ENCODE data around the gene DAPK1. TPM values are rescaled to one million over a fixed set of nuclear protein-coding genes. Genes with fewer than 3 reads are reported as not detected.
A peak's percentile ranks its signal among the peaks of the same experiment; 100 is the strongest.

Gene DAPK1
- polyA plus RNA-seq, 1 donor: 24.9 TPM

DNA sequence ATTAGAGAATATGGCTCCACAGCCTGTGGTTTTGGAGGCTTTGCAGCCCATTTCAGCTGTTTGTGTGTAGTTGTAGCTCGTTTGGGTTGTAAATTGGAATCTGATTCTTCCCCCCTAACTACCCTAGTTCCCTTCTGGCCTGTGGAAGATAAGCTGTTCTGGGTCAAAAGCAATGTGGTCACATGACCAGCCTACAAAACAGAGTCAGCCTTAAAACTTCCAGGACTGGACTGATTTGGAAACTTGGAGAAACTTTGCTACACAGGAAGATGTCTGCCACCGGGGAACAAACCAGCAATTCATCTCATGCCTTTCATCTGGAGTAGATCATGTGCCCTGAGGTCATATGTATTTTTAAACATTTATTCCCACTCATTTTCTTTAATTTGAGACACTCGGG is 83.8 kb downstream of the DAPK1 start:
- 57% methylated on average over 1 of the region's 3 CpGs for WGBS (ENCODE audit: insufficient coverage, low lambda C conversion rate)

DNA sequence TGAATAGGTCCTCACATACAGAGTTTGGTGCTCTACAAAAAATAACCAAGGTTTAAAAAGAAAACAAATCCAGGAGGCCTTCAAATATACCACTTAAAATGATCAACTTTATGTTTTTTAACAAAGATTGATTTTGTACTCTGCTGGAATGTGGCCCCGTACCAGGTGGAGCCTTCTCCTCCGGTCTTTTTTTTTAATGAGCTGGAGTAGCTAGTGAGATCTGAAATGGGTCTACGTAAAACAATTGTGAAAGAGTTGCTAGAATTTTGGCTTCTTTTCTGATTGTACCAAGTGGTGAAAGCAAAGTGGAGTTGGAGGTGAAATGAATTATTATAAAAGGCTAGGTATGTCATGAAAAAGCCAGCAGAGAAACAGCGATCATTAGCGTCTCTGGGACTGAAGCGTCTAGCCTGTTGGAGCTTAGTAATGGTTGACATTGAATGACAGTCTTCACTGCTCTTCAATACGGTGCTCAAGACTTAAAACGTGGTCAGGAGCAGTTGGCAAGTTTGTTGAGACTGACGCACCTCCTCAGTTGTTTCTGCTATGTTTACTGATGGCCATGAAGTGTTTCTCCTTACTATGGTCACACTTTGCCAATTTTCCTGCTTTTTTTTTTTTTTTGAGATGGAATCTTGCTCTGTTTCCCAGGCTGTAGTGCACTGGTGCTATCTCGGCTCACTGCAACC is 84.4 kb downstream of the DAPK1 start:
- 84% methylated on average over 5 of the region's 10 CpGs for WGBS (ENCODE audit: insufficient coverage, low lambda C conversion rate)
- DNase-seq: no peak
- peaks cover 3% of the 10 kb centered on the region for H3K4me1 ChIP-seq (ENCODE audit: control insufficient read depth, insufficient read depth, low read length)
- H3K27ac ChIP-seq (ENCODE audit: low read length): no peak overlapping the region
- no peaks in the 10 kb centered on the region for H3K36me3 ChIP-seq (ENCODE audit: control insufficient read depth, insufficient read depth, low read length)
- H3K9me3 ChIP-seq (ENCODE audit: control insufficient read depth, low read depth, low read length): no peaks in the 10 kb centered on the region
- H3K27me3 ChIP-seq (ENCODE audit: control insufficient read depth, insufficient read depth, low read length): no peaks in the 10 kb centered on the region
- H3K4me3 ChIP-seq (ENCODE audit: low read length): no peak overlapping the region

More for the DNA sequence above, 83.8 kb downstream of the DAPK1 start:
- no peak overlapping the region for H3K27ac ChIP-seq (ENCODE audit: low read length)
- no peaks in the 10 kb centered on the region for H3K27me3 ChIP-seq (ENCODE audit: control insufficient read depth, insufficient read depth, low read length)
- DNase-seq: peak in 1 of 2 donors; percentile 24
- peaks cover 3% of the 10 kb centered on the region for H3K4me1 ChIP-seq (ENCODE audit: control insufficient read depth, insufficient read depth, low read length)
- no peak overlapping the region for H3K4me3 ChIP-seq (ENCODE audit: low read length)
- no peaks in the 10 kb centered on the region for H3K9me3 ChIP-seq (ENCODE audit: control insufficient read depth, low read depth, low read length)
- H3K36me3 ChIP-seq (ENCODE audit: control insufficient read depth, insufficient read depth, low read length): no peaks in the 10 kb centered on the region

DNA sequence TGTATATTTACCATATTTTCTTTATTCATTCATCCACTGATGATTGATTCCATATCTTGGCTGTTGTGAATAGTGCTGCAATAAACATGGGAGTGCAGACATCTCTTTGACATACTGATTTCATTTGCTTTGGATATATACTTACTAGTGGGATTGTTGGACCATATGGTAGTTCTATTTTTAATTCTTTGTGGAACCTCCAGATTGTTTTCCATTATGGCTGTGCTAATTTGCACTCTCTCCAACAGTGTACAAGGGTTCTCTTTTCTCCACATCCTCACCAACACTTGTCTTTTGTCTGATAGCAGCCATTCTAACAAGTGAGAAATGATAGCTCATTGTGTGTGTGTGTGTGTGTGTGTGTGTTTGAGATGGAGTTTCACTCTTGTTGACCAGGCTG is 86.7 kb downstream of the DAPK1 start:
- no peaks in the 10 kb centered on the region for H3K9me3 ChIP-seq (ENCODE audit: control insufficient read depth, low read depth, low read length)
- H3K27me3 ChIP-seq (ENCODE audit: control insufficient read depth, insufficient read depth, low read length): no peaks in the 10 kb centered on the region
- H3K4me3 ChIP-seq (ENCODE audit: low read length): no peak overlapping the region
- H3K36me3 ChIP-seq (ENCODE audit: control insufficient read depth, insufficient read depth, low read length): no peaks in the 10 kb centered on the region
- H3K27ac ChIP-seq (ENCODE audit: low read length): no peak overlapping the region
- DNase-seq: no peak
- peaks cover 3% of the 10 kb centered on the region for H3K4me1 ChIP-seq (ENCODE audit: control insufficient read depth, insufficient read depth, low read length)

DNA sequence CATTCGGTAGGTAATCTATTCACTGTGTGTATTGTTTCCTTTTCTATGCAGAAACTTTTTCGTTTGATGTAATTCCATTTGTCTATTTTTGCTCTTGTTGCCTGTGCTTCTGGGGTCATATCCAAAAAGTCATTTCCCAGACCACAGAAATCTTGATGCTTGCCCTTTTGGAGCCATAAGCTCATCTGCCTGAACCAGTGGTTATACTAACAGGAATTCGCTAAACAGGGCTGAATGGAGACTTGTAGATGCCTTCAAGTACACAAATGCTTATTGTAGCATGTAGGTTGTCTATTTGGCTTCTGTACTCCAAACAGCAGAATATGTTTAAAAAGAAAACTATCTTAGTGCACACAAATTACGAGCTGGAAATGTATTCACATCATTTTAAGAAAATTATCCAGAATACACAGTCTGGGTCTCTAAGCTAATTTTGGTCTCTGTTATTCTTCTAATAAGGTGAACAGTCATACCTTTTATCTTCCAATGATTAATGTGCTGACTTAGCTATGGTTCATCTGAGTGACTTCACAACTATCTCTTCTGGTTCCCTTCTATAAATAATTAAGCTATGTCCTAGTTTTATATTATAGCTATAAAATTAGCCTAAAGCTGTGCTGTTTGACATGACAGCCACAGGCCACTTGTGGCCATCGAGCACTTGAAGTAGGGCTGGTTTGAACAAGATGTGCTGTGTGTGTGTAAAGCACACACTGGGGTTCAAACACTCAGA is 87.6 kb downstream of the DAPK1 start:
- Histone ChIP-seq H3K27me3 (ENCODE audit: control insufficient read depth, insufficient read depth, low read length) (no peaks in the 10 kb centered on the region), H3K9me3 (ENCODE audit: control insufficient read depth, low read depth, low read length) (no peaks in the 10 kb centered on the region), H3K27ac (ENCODE audit: low read length) (no peak overlapping the region), H3K4me3 (ENCODE audit: low read length) (no peak overlapping the region), H3K4me1 (ENCODE audit: control insufficient read depth, insufficient read depth, low read length) (peaks cover 3% of the 10 kb centered on the region), H3K36me3 (ENCODE audit: control insufficient read depth, insufficient read depth, low read length) (no peaks in the 10 kb centered on the region)
- DNase-seq: no peak
- 95% methylated on average over 2 of the region's 5 CpGs for WGBS (ENCODE audit: insufficient coverage, low lambda C conversion rate)

DNA sequence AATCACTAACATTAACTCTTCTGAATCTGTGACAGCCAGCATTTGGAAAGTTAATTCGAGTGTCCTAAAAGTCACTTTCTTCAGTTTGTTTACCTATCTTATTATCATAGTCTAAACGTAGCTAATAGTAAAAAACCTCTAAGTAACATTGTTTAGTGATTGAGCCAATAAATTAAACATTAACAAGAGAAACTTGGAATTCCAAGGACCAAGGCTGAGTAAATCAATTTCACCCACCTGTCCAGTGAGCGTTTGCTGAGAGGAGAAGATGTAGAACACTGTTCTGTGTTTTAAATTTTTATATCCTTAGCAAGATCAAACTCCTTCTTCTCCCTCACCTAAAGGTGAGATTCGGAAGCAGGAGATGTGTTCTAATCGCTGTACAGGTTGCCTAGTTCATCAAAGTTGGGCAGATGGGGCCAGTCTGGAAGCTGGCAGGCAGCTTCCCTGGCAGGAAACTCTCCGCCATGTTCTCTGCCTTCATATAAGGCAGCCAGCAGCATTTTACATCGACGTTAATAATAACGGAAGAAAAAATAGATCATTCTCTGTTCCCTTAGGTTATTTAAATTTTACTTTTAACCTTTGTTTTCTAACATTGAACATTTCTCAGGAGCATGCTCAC is 89.2 kb downstream of the DAPK1 start:
- Histone ChIP-seq H3K27ac (ENCODE audit: low read length) (no peak overlapping the region), H3K4me3 (ENCODE audit: low read length) (no peak overlapping the region), H3K9me3 (ENCODE audit: control insufficient read depth, low read depth, low read length) (no peaks in the 10 kb centered on the region), H3K36me3 (ENCODE audit: control insufficient read depth, insufficient read depth, low read length) (no peaks in the 10 kb centered on the region), H3K27me3 (ENCODE audit: control insufficient read depth, insufficient read depth, low read length) (no peaks in the 10 kb centered on the region), H3K4me1 (ENCODE audit: control insufficient read depth, insufficient read depth, low read length) (no peaks in the 10 kb centered on the region)
- WGBS (ENCODE audit: insufficient coverage, low lambda C conversion rate): 76% methylated on average over 4 of the region's 9 CpGs
- DNase-seq: no peak

DNA sequence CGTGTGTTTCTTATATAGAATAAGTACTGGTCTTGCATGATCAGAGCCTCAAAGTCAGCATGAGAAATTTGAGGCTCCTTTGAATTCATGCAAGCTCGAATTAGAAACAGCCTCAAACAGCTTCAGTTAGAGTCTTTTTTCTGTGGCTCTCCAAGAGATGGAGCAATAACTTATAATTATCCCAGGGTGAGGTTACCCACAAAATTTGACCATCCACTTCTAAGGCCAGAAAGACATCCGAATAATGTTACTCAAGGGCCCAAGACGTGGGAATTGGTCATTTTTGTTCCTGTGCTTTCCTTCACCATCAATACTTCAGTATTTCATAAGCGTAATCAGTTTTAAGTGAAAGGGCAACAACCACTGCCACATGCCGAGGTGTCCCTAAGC is 89.7 kb downstream of the DAPK1 start:
- Histone ChIP-seq H3K4me1 (ENCODE audit: control insufficient read depth, insufficient read depth, low read length) (no peaks in the 10 kb centered on the region), H3K9me3 (ENCODE audit: control insufficient read depth, low read depth, low read length) (no peaks in the 10 kb centered on the region), H3K27ac (ENCODE audit: low read length) (no peak overlapping the region), H3K27me3 (ENCODE audit: control insufficient read depth, insufficient read depth, low read length) (no peaks in the 10 kb centered on the region), H3K4me3 (ENCODE audit: low read length) (no peak overlapping the region), H3K36me3 (ENCODE audit: control insufficient read depth, insufficient read depth, low read length) (no peaks in the 10 kb centered on the region)
- WGBS (ENCODE audit: insufficient coverage, low lambda C conversion rate): 100% methylated on average over 3 of the region's 6 CpGs
- no peak for DNase-seq

DNA sequence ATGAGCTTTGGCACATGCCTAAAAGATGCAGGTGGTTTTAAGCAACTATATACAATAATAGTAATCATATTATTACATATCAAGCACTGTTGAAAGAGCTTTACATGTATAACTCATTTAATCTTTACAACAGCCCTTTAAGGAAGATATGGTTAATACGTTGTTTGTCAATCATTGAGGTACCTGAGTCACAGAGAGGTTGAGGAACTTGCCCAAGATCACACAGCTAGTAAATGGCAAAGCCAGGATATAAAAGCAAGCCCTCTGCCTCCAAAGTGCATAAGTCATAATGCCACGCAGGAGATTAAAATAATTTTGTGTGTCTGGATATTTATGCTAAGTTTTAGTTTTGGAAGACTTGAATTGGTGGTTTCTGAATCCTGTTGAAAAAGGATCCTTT is 90.2 kb downstream of the DAPK1 start:
- no peak for DNase-seq
- Histone ChIP-seq H3K9me3 (ENCODE audit: control insufficient read depth, low read depth, low read length) (no peaks in the 10 kb centered on the region), H3K36me3 (ENCODE audit: control insufficient read depth, insufficient read depth, low read length) (no peaks in the 10 kb centered on the region), H3K4me1 (ENCODE audit: control insufficient read depth, insufficient read depth, low read length) (no peaks in the 10 kb centered on the region), H3K27ac (ENCODE audit: low read length) (no peak overlapping the region), H3K4me3 (ENCODE audit: low read length) (no peak overlapping the region), H3K27me3 (ENCODE audit: control insufficient read depth, insufficient read depth, low read length) (no peaks in the 10 kb centered on the region)
- WGBS (ENCODE audit: insufficient coverage, low lambda C conversion rate): no CpG with 5 or more reads among the region's 2 CpGs

DNA sequence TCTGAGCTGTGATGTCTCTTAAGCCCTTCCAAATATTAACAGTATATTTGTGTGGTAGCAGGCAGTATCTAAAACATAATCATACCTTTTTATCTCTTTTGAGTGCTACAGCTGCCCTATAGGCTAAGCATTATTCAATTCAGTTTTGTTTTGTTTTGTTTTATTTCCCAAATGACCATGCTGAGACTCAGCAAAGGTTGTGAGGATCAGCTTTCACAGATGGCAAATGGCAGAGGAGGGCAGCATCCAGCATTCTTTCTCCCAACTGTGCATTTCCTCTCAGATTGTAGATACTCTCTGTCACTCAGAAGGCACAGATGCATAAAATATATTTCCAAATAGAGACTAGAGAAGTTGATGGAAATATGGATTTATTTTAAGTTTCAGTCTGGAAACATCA is 90.7 kb downstream of the DAPK1 start:
- Histone ChIP-seq H3K36me3 (ENCODE audit: control insufficient read depth, insufficient read depth, low read length) (no peaks in the 10 kb centered on the region), H3K4me3 (ENCODE audit: low read length) (no peak overlapping the region), H3K27ac (ENCODE audit: low read length) (no peak overlapping the region), H3K9me3 (ENCODE audit: control insufficient read depth, low read depth, low read length) (no peaks in the 10 kb centered on the region), H3K27me3 (ENCODE audit: control insufficient read depth, insufficient read depth, low read length) (no peaks in the 10 kb centered on the region), H3K4me1 (ENCODE audit: control insufficient read depth, insufficient read depth, low read length) (no peaks in the 10 kb centered on the region)
- DNase-seq: no peak

DNA sequence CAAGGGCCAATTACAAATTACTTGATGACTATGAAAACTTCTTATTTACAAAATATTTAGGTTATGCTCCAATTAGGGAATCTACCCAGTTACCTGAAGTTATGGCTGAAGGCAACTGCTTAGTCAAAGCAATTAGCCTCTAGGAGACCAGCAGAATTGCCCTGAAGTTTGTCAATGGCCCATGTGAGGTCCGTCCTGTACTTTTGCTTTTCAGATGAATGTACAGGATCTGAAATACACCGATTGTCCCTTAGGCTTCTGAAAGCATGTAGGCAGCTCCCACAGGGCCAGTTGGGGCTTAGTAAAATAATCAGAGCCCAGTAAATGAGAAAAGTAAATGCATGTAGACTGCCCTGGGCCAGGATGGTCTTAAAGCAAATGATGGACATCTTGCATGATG is 93.3 kb downstream of the DAPK1 start:
- Histone ChIP-seq H3K9me3 (ENCODE audit: control insufficient read depth, low read depth, low read length) (no peaks in the 10 kb centered on the region), H3K27ac (ENCODE audit: low read length) (no peak overlapping the region), H3K4me1 (ENCODE audit: control insufficient read depth, insufficient read depth, low read length) (no peaks in the 10 kb centered on the region), H3K4me3 (ENCODE audit: low read length) (no peak overlapping the region), H3K36me3 (ENCODE audit: control insufficient read depth, insufficient read depth, low read length) (no peaks in the 10 kb centered on the region), H3K27me3 (ENCODE audit: control insufficient read depth, insufficient read depth, low read length) (no peaks in the 10 kb centered on the region)
- DNase-seq: no peak
- no CpG with 5 or more reads among the region's 2 CpGs for WGBS (ENCODE audit: insufficient coverage, low lambda C conversion rate)

DNA sequence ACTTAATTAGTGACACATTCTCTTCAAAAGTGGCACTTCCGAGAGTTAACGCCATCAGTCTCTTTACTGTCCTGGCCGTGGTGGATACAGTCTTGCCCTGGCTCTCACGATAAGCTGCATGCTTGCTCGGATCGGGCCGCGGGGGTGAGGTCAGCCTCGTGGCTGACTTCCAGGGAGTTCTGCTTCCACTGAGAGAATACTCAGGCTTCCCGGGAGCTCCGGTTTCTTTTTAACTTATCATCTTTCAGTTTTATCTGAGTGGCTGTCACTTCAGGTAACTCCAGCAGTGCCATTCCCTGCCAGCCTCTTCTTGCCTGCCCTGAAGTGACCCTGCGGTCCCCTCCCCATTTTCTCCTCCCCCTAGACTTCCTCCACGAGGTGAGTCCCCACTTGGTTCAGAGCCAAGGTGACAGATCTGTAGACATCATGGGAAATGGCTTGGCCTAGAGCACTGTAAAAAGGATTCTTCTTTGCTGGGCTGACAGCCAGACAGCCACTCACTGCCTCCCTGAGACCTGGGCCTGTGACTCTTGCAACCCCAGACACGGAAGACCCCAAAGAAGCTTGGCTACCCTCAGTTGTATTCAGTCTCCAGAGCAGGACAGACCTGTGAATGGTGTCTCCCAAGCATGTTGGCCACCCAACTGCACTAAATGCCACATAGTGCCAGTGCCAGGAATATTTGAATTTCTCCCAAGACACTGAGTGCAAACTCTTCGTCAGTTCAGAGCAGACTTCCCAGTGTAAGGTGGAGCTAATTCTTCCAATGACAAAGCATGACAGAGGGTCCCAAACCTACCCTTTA is 95.1 kb downstream of the DAPK1 start:
- H3K36me3 ChIP-seq (ENCODE audit: control insufficient read depth, insufficient read depth, low read length): no peaks in the 10 kb centered on the region
- no peaks in the 10 kb centered on the region for H3K4me1 ChIP-seq (ENCODE audit: control insufficient read depth, insufficient read depth, low read length)
- no peaks in the 10 kb centered on the region for H3K27me3 ChIP-seq (ENCODE audit: control insufficient read depth, insufficient read depth, low read length)
- H3K27ac ChIP-seq (ENCODE audit: low read length): no peak overlapping the region
- WGBS (ENCODE audit: insufficient coverage, low lambda C conversion rate): no CpG with 5 or more reads among the region's 15 CpGs
- H3K4me3 ChIP-seq (ENCODE audit: low read length): no peak overlapping the region
- peak in 1 of 2 donors; percentile 29 for DNase-seq
- H3K9me3 ChIP-seq (ENCODE audit: control insufficient read depth, low read depth, low read length): no peaks in the 10 kb centered on the region

All from large intestine (tissue), 3 donors.